ENCODE results near the gene ZAR1. TPM values are rescaled to one million over a fixed set of nuclear protein-coding genes. Genes with fewer than 3 reads are reported as not detected.
"Not testable (repeated sequence)": the region's sequence is repeated elsewhere in the genome, so short reads cannot be mapped to it uniquely, and the experiment has no call there.

Gene ZAR1, protein sequence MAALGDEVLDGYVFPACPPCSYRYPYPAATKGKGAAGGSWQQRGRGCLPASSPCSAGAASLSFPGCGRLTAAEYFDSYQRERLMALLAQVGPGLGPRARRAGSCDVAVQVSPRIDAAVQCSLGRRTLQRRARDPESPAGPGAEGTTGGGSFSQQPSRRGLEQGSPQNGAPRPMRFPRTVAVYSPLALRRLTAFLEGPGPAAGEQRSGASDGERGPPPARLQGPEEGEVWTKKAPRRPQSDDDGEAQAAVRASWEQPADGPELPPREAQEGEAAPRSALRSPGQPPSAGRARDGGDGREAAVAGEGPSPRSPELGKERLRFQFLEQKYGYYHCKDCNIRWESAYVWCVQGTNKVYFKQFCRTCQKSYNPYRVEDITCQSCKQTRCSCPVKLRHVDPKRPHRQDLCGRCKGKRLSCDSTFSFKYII
- not detected for polyA plus RNA-seq

DNA sequence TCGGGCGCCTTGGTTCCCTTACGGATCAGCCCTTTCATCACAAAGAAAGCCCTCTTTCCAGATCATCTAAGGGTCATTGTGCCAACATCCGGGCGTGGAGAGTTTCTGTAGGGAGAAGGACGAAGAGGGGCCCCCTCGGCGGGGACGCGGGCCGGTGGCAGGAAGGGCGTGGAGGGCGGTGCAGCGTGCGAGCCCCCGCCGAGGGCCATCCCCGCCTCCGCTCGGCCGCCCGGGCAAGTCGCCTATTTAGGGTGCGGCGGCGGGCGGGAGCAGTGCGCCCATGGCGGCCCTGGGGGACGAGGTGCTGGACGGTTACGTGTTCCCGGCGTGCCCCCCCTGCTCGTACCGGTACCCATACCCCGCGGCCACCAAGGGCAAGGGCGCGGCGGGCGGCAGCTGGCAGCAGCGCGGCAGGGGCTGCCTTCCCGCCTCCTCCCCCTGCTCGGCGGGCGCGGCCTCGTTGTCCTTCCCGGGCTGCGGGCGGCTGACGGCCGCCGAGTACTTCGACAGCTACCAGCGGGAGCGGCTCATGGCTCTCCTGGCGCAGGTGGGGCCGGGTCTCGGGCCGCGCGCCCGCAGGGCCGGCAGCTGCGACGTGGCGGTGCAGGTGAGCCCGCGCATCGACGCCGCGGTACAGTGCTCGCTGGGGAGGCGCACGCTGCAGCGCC is at the start of gene ZAR1:
TSS of gene ZAR1 (plus strand) at position 241 of the 668 bp plus-strand sequence. CDS start at position 281, 40 bp downstream.
- 2 to 6% (median 5%) methylated on average over 72 to 80 of the region's 80 CpGs for WGBS, 3 donors

DNA sequence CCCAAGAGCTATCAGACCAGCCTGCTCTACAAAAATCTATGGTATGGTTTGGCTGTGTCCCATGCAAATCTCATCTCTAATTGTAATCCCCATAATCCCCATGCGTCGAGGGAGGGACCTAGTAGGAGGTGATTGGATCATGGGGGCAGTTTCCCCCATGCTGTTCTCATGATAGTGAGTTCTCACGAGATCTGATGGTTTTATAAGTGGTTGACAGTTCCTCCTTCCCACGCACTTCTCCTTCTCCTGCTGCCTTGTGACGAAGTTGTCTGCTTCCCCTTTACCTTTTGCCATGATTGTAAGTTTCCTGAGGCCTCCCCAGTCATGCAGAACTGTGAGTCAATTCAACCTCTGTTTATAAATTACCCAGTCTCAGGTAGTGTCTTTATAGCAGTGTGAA is 49.1 kb upstream of the ZAR1 start:
- 62 to 83% (median 64%) methylated on average over 5 of the region's 5 CpGs for WGBS, 3 donors
- not testable (repeated sequence) for H3K27ac ChIP-seq (ENCODE audit: low read depth, low read length)

More for the DNA sequence above, at the start of gene ZAR1:
- H3K27ac ChIP-seq (ENCODE audit: low read depth, low read length) = no peak within 1 kb of the TSS

DNA sequence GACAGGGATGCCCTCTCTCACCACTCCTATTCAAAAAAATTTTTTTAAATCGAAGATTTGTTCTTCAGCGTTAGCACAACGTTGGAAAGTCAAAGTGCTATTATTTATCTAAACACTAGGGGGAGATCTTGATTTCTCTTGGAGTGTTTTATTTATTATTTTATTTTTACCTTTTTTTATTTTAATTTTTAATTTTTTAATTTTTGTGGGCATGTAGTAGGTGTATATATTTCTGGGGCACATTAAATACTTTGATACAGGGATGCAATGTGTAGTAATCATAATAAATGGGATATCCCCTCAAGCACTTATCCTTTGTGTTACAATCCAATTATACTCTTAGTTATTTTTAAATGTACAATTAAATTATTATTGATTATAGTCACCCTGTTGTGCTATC is 44.3 kb upstream of the ZAR1 start:
- 6 to 7% (median 6%) methylated on average over 3 of the region's 3 CpGs for WGBS, 3 donors
- H3K27ac ChIP-seq (ENCODE audit: low read depth, low read length) = no peak overlapping the region

DNA sequence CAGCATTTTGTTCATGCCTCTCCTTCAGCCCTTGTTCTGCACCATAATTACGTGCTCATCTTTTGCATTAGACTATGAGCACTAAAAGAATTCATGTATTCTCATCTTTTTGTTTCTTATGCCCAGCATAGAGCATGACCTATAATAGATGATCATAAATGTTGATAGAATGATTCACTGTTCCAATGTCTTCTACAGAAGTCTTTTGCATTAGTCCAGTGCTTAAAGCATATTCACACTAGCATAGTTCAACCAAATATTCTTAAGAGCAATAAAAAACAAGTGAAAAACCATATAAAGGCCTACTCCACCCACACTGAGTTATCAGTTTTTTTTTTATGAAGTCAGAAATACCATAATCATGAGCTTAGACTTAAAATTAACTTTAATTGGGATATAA is 43.4 kb upstream of the ZAR1 start:
- 89 to 93% (median 91%) methylated on average over 1 of the region's 1 CpG for WGBS, 3 donors
- no peak overlapping the region for H3K27ac ChIP-seq (ENCODE audit: low read depth, low read length)

DNA sequence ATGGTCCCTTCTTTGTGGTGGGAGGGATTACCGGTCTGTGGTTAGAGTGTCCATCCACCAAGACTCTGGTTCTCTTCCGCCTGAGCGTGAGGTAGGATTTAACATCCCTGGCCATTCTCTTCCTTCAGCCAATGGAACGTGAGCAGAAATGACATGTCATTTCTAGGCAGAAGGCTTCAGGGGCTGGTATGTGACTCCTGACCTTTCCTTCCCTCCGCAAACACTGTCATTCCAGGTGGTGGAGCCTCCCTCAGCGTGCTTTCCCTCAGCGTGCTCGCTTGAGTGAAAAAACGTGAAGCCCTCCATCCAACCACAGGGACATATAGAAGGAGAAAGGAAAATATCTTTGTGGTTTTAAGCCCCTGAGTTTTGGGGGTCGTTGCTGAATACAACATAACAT is 40.9 kb upstream of the ZAR1 start:
- no peak overlapping the region for H3K27ac ChIP-seq (ENCODE audit: low read depth, low read length)
- 79 to 94% (median 90%) methylated on average over 10 of the region's 10 CpGs for WGBS, 3 donors

DNA sequence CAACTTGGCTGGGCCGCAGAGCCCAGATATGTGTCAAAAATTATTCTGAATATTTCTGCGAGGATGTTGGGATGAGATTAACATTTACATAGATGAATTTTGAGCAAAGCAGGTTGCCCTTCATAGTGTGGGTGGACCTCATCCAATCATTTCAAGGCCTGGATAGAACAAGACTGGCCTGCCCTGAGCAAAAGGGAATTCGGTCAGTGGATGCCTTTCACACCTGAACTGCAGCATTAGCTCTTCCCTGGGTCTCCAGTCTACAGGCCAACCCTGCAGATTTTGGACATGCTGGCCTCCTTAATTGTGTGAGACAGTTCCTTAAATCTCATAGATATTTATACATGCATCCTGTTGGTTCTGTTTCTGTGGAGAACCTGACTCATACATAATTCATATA is 39.3 kb upstream of the ZAR1 start:
- no peak overlapping the region for H3K27ac ChIP-seq (ENCODE audit: low read depth, low read length)
- WGBS, 3 donors = 94 to 96% (median 95%) methylated on average over 3 of the region's 3 CpGs

DNA sequence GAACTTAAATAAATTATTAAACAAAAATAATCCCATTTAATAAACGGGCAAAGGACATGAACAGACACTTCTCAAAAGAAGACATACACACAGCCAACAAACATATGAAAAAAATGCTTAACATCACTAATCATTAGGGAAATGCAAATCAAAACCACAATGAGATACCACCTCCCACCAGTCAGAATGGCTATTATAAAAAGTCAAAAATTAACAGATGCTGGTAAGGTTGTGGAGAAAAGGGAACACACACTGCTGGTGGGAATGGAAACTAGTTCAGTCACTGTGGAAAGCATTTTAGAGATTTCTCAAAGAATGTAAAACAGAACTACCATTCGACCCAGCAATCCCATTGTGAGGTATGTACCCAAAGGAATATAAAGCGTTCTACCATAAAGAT is 38.4 kb upstream of the ZAR1 start:
- not testable (repeated sequence) for H3K27ac ChIP-seq (ENCODE audit: low read depth, low read length)
- WGBS, 3 donors = 83 to 90% (median 85%) methylated on average over 3 of the region's 3 CpGs

DNA sequence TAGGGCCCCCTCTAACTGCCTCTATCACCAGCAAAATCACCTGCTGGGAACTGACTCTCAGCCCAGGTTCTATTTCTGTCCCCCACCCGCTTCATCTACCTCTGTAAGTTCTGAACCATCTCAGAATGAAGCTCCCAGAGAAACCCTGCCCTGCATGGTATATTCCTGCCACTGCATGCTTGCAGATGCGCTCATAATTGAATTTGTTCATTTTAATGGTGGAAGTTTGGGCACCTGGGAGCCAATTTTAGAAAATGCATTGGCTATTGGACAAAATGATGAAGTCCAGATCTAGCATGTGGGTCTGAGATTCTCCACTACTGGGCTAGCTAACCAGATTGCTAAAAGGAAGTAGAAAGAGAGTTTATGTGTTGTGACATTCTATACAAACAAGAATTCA is 35.5 kb upstream of the ZAR1 start:
- no peak overlapping the region for H3K27ac ChIP-seq (ENCODE audit: low read depth, low read length)
- 95 to 100% (median 97%) methylated on average over 2 of the region's 2 CpGs for WGBS, 3 donors

DNA sequence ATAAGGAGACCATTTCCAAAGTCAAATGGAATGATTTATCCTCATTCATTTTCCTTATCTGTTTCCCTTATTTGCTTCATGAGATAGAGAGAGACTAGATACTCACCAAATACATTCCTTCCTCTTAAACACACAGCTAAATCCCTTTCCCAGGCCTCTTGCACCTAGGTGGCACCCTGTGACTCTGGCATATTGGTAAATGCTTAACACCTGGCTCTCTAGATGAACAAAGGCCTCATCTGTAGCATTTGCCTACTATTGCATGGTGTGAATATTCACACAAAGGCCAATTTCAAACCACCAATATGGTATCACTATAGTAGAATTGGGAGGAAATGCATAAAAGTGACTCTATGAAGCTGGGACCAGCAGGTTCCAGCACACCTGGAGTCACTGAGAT is 29.1 kb upstream of the ZAR1 start:
- H3K27ac ChIP-seq (ENCODE audit: low read depth, low read length) = no peak overlapping the region

DNA sequence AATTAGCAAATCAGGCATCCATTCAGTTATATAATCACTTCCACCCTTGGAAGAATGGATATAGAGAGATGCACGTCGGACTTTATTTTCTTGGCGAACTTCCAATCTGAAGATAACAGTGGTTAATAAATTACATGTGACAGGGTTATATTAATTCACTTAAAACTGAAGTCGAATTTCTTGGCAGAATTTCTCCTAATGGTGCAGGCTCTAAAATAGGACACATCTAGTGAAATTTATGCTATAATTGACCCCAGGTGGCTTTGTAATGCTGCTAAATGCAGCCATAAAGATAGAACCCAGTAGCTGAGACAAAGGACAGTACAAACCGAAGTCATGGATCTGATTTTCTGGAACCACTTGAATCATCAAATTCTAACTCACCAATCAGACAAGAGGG is 27.7 kb upstream of the ZAR1 start:
- no peak overlapping the region for H3K27ac ChIP-seq (ENCODE audit: low read depth, low read length)
- 24 to 50% (median 48%) methylated on average over 5 of the region's 5 CpGs for WGBS, 3 donors

DNA sequence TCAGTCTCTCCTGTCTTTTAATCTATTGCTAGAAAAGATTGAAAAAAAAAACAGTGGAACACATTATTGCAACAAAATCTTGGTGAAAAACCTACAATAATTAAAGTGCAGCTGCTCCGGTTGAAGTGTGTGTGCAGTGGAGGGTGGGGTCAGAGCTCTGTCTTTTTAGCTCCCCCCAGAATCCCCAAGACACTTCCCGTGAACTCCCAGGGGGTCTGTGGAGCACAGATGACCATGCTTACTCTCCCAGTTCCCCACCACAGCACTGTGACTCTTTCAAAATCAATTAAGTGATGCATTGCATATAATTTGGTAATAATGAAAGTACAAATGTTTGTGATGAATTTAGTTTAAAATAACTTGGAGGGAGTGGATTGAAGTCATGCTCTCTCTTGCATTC is 22.6 kb upstream of the ZAR1 start:
- WGBS, 3 donors = 53 to 65% (median 56%) methylated on average over 2 of the region's 2 CpGs

DNA sequence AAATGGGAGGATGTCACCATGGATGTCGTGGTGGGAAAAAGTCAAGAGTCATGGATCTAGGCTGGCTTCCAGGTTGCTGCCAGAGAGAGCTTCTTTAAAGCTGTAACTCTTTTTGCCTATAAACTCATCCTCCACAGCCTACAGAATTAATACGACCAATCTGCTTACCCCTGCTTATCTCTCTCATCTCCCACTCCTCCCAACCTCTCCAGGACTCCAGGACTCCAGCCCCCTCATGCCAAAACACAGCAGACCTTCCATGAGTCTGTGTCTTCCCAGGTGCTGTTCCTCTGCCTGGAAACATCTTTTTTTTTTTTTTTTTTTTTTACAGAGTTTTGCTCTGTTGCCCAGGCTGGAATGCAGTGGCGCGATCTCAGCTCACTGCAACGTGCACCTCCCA is 22.2 kb upstream of the ZAR1 start:
- WGBS, 3 donors = 50 to 78% (median 66%) methylated on average over 3 to 4 of the region's 5 CpGs

More for the DNA sequence above, 22.6 kb upstream of the ZAR1 start:
- H3K27ac ChIP-seq (ENCODE audit: low read depth, low read length) = no peak overlapping the region

DNA sequence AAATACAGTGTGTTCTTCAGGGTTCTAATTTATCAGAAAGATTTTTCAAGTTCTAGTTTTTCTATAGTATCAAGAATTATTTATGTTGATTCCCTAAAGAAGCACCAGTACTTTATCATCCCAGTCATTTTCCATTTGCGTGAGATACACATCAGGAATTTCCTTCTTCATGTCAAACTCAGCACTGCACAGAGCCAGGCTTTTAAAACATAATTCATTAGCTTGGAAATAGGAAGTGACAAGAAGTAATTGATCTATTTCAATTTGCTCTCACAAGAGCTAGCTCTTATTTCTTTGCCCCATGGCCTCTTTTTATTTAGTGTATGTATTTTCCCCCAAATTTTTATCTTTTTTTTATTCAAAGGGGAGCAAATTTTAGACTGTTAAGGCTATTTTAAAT is 19.9 kb upstream of the ZAR1 start:
- H3K27ac ChIP-seq (ENCODE audit: low read depth, low read length) = no peak overlapping the region
- 63 to 74% (median 64%) methylated on average over 1 of the region's 1 CpG for WGBS, 3 donors

More for the DNA sequence above, 22.2 kb upstream of the ZAR1 start:
- no peak overlapping the region for H3K27ac ChIP-seq (ENCODE audit: low read depth, low read length)

DNA sequence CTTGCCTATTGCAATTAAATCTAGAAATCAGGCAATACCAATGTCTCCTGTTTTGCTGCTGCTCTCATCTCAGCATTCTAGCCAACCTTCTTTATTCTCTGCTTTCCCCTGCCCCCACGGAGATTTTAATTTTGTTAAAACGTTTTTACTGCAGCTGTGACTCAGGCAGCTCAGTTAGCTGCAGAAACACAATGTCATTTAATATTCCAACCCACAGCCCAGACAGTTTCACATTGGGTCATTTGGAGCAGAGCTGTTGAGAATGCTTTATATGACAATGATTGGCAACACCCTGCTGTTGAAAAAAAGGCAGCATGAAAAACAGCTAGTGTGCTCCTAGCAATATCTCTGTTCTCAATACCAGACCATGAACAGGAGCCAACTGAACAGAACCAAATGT is 19.5 kb upstream of the ZAR1 start:
- H3K27ac ChIP-seq (ENCODE audit: low read depth, low read length) = no peak overlapping the region
- 31 to 48% (median 39%) methylated on average over 2 of the region's 2 CpGs for WGBS, 3 donors

DNA sequence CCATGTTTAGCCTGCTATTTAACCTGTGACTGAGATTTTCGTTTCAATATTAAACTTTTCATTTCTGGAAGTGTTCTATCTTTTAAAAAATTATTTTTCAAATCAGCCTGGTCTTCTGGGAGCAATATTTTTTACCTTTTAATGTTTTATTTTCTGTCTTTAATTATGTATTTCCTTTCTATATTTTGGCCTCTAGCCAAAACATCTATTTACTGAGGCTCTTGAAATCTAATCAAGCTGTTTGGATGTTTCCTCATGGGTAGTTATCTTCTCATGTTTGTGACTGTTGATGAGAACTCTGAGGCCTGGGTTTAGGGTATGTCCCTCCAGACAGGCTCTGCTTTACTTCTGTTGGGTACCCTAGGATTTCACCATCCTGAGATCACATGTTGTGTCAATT is 17.3 kb upstream of the ZAR1 start:
- 73 to 87% (median 79%) methylated on average over 1 of the region's 1 CpG for WGBS, 3 donors
- no peak overlapping the region for H3K27ac ChIP-seq (ENCODE audit: low read depth, low read length)

DNA sequence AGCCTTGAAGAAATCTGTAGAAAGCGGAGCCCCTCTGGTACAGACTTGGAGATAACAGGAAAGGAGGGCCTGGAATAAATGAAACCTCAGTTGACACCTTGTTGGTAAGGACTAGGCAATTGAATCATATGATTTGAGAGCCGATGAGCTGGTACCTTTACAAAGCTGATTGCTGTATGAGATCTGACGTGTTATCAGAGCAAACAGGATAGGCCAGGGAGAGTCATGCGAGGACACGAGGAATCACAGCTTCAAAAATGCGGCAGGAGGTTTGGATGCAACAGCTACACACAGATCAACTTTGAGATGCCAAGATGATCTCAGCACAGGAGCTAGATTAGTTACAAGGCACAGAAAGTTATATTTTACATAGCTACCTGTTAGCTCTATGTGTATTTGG is 14.3 kb upstream of the ZAR1 start:
- no peak overlapping the region for H3K27ac ChIP-seq (ENCODE audit: low read depth, low read length)
- 76 to 95% (median 93%) methylated on average over 6 of the region's 6 CpGs for WGBS, 3 donors

DNA sequence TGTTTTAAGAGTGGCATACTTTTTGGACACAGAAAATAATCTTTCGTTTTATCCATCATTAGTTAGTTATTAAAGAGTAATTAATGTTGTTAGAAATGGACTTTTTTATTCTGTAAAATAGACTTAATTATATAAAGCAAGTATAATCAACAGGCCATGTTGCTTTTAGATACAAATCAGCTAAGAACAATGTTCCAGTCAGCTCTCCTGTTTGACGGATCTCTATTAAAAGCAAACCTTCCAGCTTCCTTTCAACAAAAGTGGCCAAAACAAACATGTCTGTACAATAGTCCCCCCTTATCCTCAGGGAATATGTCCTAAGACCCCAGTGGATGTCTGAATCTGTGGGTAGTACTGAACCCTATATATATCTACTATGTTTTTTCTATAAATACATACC is 11.8 kb upstream of the ZAR1 start:
- H3K27ac ChIP-seq (ENCODE audit: low read depth, low read length) = no peak overlapping the region
- 56 to 84% (median 73%) methylated on average over 2 of the region's 2 CpGs for WGBS, 3 donors

DNA sequence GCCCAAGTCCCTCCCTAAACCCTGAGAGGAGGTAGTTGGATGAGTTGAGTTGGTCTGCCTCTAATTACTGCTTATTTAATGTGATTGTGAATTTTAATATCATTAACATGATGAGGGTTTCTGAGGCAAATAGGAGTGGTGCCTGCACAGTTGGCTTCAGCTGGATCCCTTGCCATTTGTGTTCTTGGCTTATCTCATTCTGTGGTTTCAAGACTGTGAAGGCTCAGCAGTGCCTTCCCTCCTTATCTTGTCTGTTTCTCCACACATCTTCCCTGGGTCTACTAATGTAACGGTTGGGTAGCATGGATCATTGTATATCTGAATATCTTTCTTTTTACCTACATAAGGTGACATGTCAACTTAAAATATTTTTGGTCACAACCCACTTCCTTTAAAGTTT is 8.5 kb upstream of the ZAR1 start:
- no peak overlapping the region for H3K27ac ChIP-seq (ENCODE audit: low read depth, low read length)
- 63 to 92% (median 84%) methylated on average over 1 of the region's 1 CpG for WGBS, 3 donors

DNA sequence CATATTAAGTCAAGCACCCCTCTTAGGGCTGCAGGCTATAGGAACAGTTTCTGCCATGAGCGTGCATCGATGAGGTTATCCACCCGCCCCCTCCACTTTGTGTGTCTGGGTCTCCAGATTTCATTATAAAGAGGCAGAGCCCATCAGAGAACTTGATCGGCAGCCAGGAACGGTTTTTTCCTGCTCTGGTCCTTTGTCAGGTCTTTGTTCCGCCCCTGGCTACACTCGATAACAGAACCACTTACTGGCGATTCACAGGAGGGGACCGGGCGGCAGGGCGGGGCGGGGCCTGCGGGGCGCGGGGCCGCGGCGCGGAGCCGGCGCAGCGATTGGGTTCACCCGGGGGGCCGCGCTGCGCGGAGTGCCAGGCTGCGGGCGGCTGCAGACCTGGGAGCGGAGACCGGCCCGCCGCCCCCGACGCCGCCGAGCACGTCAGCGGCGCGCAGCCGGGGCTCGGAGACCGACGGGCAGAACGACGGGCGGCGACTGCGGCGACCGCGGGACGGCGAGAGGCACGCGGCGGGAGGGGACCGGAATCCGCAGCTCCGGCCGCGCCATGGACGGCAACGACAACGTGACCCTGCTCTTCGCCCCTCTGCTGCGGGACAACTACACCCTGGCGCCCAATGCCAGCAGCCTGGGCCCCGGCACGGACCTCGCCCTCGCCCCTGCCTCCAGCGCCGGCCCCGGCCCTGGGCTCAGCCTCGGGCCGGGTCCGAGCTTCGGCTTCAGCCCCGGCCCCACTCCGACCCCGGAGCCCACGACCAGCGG is 6.9 kb upstream of the ZAR1 start, which contains the start of gene SLC10A4:
TSS of gene SLC10A4 (plus strand) at position 338 of the 771 bp plus-strand sequence. CDS start at position 557, 219 bp downstream.
- no peak within 1 kb of the TSS for H3K27ac ChIP-seq (ENCODE audit: low read depth, low read length)
- 1 to 4% (median 3%) methylated on average over 70 to 85 of the region's 85 CpGs for WGBS, 3 donors

Data from adipose tissue (tissue), 3 donors.